Mucosa of descending colon (tissue), 3 donors: Measurements from ENCODE around the gene DNAJC8. TPM values are rescaled to one million over a fixed set of nuclear protein-coding genes. Genes with fewer than 3 reads are reported as not detected.
A peak's percentile ranks its signal among the peaks of the same experiment; 100 is the strongest.

Source experiments
- ATAC-seq: fragments of 200-7000 bp; cut with Tn5 transposase; one replicate; pipeline ENCODE4 v1.9.1; 2020; ENCODE audit warnings: mild to moderate bottlenecking, moderate library complexity
- DNase-seq, 3 donors: peaks; one replicate each; pipeline ENCODE4 v3.0.0-alpha.2; 2020
- H3K36me3 ChIP-seq: fragments of 200-600 bp; one replicate; pipeline ENCODE4 v1.8.0; 2021; ENCODE audit warnings: low read depth, mild to moderate bottlenecking
- H3K4me1 ChIP-seq: fragments of 200-600 bp; one replicate; pipeline ENCODE4 v1.8.0; 2021; ENCODE audit warnings: low read depth, mild to moderate bottlenecking
- H3K4me3 ChIP-seq: fragments of 200-600 bp; one replicate; pipeline ENCODE4 v1.8.0; 2021; ENCODE audit warnings: mild to moderate bottlenecking
- H3K9me3 ChIP-seq: fragments of 200-600 bp; one replicate; pipeline ENCODE4 v1.8.0; 2021; ENCODE audit warnings: mild to moderate bottlenecking
- intact Hi-C, 2 donors: fragments of 100-400 bp; cut with DNase I in 1 of 2; cut with micrococcal nuclease in 1 of 2; formaldehyde crosslinking; loops; one replicate each; pipeline versions ENCODE4 v1.11.0 to v1.11.1; 2022; cut with DNase I, micrococcal nuclease
- total RNA-seq, 3 donors: library from RNA; stranded (reverse); fragmentation: NEBNext Ultra II Directional in 2 of 3; extraction: Animal tissue kit (Norgen Biotek cat#: 25700) in 2 of 3; gene quantifications; one replicate each; pipeline versions ENCODE4 v1.2.1 to v1.2.4, GENCODE V29; 2021 to 2023
- TF ChIP-seq, protein P1 (sequence below): fragments of 200-600 bp; IDR thresholded peaks from one replicate; pipeline ENCODE4 v1.8.0; 2022; ENCODE audit warnings: antibody characterized with exemption, mild to moderate bottlenecking
- donor health status: DM: no; HTN: no; CAD: no; lungs with moderate emphysema.
- donor health status: DM: no; HTN: no; CAD: no.
- donor health status: DM: no; HTN: yes; CAD: no.

The DNAJC8 gene
- total RNA-seq, 3 donors from 2014 or later = 41.6 to 76.7 (median 56.7) TPM

- intact Hi-C loops = no loop called here
- Histone ChIP-seq H3K4me3 (no peak overlapping the region), H3K9me3 (no peaks in the 10 kb centered on the region), H3K36me3 (no peaks in the 10 kb centered on the region), H3K4me1 (peaks cover 24% of the 10 kb centered on the region)
- DNase-seq (no peak), ATAC-seq (no peak)
- TF ChIP-seq, protein P1, sequence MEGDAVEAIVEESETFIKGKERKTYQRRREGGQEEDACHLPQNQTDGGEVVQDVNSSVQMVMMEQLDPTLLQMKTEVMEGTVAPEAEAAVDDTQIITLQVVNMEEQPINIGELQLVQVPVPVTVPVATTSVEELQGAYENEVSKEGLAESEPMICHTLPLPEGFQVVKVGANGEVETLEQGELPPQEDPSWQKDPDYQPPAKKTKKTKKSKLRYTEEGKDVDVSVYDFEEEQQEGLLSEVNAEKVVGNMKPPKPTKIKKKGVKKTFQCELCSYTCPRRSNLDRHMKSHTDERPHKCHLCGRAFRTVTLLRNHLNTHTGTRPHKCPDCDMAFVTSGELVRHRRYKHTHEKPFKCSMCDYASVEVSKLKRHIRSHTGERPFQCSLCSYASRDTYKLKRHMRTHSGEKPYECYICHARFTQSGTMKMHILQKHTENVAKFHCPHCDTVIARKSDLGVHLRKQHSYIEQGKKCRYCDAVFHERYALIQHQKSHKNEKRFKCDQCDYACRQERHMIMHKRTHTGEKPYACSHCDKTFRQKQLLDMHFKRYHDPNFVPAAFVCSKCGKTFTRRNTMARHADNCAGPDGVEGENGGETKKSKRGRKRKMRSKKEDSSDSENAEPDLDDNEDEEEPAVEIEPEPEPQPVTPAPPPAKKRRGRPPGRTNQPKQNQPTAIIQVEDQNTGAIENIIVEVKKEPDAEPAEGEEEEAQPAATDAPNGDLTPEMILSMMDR = no peak
Measured at GRCh38 chr1:28266920-28267322, 34.1 kb upstream of the DNAJC8 start.

DNA sequence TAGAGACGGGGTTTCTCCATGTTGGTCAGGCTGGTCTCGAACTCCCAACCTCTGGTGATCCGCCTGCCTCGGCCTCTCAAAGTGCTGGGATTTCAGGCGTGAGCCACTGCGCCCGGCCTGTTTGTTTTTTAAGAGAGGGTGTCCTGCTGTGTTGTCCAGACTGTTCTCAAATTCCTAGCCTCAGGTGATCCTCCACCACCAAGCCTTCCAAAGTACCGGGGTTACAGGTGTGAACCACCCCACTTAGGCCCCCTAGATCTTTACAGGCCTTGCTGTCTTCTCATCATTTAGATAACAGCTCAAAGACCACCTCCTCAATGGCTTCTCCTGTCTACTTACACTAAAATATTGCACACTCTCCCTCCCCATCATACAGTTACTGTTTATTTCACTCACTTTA, 32.7 kb upstream of the DNAJC8 start:
- TF ChIP-seq, protein P1 = no peak
- no peak for ATAC-seq
- no peak for DNase-seq
- no peaks in the 10 kb centered on the region for H3K36me3 ChIP-seq
- peaks cover 37% of the 10 kb centered on the region for H3K4me1 ChIP-seq
- H3K4me3 ChIP-seq = no peak overlapping the region
- intact Hi-C loops = no loop called here
- no peaks in the 10 kb centered on the region for H3K9me3 ChIP-seq

GRCh38 chr1:28264897-28265296, 32.1 kb upstream of the DNAJC8 start:
- ATAC-seq (no peak), DNase-seq (no peak)
- TF ChIP-seq, protein P1 = no peak
- intact Hi-C loops = no loop called here
- Histone ChIP-seq H3K4me1 (peaks cover 37% of the 10 kb centered on the region), H3K36me3 (no peaks in the 10 kb centered on the region), H3K4me3 (no peak overlapping the region), H3K9me3 (no peaks in the 10 kb centered on the region)

DNA sequence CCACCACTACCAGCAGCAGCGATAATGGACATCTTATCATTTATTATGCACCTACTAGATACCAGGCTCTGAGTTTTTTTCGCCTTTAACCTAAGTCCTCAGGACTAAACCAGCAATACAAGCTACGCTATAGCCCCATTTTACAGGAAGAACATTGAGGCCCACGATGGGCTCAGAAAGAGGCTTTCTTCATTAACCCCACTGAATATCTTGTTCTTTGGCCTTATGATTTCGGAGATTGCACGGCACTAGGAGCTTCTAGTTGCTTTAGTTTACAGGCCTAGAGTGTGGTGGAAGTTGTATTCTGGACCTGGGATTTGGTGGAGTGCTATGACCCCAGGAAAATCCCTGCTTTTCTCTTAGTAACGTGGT, 28.0 kb upstream of the DNAJC8 start:
- ATAC-seq (no peak), DNase-seq (no peak)
- Histone ChIP-seq H3K4me1 (peaks cover 37% of the 10 kb centered on the region), H3K36me3 (no peaks in the 10 kb centered on the region), H3K4me3 (peak overlapping the region; percentile 97), H3K9me3 (no peaks in the 10 kb centered on the region)
- TF ChIP-seq, protein P1 = no peak
- intact Hi-C loops = no loop called here

GRCh38 chr1:28259934-28260802, 27.3 kb upstream of the DNAJC8 start:
- H3K4me3 ChIP-seq = peak overlapping the region; percentile 97
- ATAC-seq = peak; percentile 62
- DNase-seq = peak; percentile 73 to 85 (median 79)
- H3K4me1 ChIP-seq = peaks cover 32% of the 10 kb centered on the region
- TF ChIP-seq, protein P1 = no peak
- no peaks in the 10 kb centered on the region for H3K36me3 ChIP-seq
- intact Hi-C loops = no loop called here
- no peaks in the 10 kb centered on the region for H3K9me3 ChIP-seq
